Ishikawa (cell line): Measurements from ENCODE around the gene TPSAB1.

Experiments
- CEBPB ChIP-seq: IDR thresholded peaks from 2 replicates; pipeline ENCODE4 v1.6.1; 2012
- CREB1 ChIP-seq: IDR thresholded peaks from 2 replicates; pipeline ENCODE4 v1.6.1; 2012; ENCODE audit warnings: low read depth
- EGR1 ChIP-seq: IDR thresholded peaks from 2 replicates; pipeline ENCODE4 v1.6.1; 2012
- EP300 ChIP-seq: IDR thresholded peaks from 2 replicates; pipeline ENCODE4 v1.6.1; 2012; ENCODE audit warnings: borderline replicate concordance
- FOXM1 ChIP-seq: IDR thresholded peaks from 2 replicates; pipeline ENCODE4 v1.6.1; 2012; ENCODE audit warnings: low read depth, borderline replicate concordance
- MAX ChIP-seq: IDR thresholded peaks from 2 replicates; pipeline ENCODE4 v1.6.1; 2012
- RAD21 ChIP-seq: IDR thresholded peaks from 2 replicates; pipeline ENCODE4 v1.6.1; 2012; ENCODE audit warnings: low read depth
- REST ChIP-seq: IDR thresholded peaks from 2 replicates; pipeline ENCODE4 v1.6.1; 2012; ENCODE audit warnings: low read depth, mild to moderate bottlenecking
- TAF1 ChIP-seq: IDR thresholded peaks from 2 replicates; pipeline ENCODE4 v1.6.1; 2012; ENCODE audit warnings: low read depth, mild to moderate bottlenecking
- TCF12 ChIP-seq: IDR thresholded peaks from 2 replicates; pipeline ENCODE4 v1.6.1; 2012; ENCODE audit warnings: low read depth
- TEAD4 ChIP-seq: IDR thresholded peaks from 2 replicates; pipeline ENCODE4 v1.6.1; 2012
- USF1 ChIP-seq: IDR thresholded peaks from 2 replicates; pipeline ENCODE4 v1.6.1; 2012
- ZBTB7A ChIP-seq: IDR thresholded peaks from 2 replicates; pipeline ENCODE4 v1.6.1; 2012; ENCODE audit warnings: low read depth

- TF ChIP-seq CREB1 = no peak
- no peak for TF ChIP-seq ZBTB7A
- TF ChIP-seq TAF1 = no peak
- TF ChIP-seq EP300 = no peak
- TF ChIP-seq TCF12 = no peak
- no peak for TF ChIP-seq MAX
- no peak for TF ChIP-seq RAD21
- TF ChIP-seq EGR1 = no peak
- no peak for TF ChIP-seq FOXM1
- TF ChIP-seq TEAD4 = no peak
- TF ChIP-seq CEBPB = no peak
- no peak for TF ChIP-seq REST
- TF ChIP-seq USF1 = no peak
Observed at GRCh38 chr16:1221628-1222552, 18.6 kb upstream of the TPSAB1 start.
